ENCODE measurements around the gene APPBP2.
"Not testable (repeated sequence)": the region's sequence is repeated elsewhere in the genome, so short reads cannot be mapped to it uniquely, and the experiment has no call there.

The APPBP2 gene

GRCh38 chr17:60501589-60501988 lies 24.5 kb downstream of the APPBP2 start:
- DNase-seq (ENCODE audit: extremely low spot score, insufficient read length, low read depth) = no peak
- FAIRE-seq = no peak

- no peak for DNase-seq (ENCODE audit: extremely low spot score, insufficient read length, low read depth)
Measured at GRCh38 chr17:60496041-60496440, 30.0 kb downstream of the APPBP2 start.

GRCh38 chr17:60495260-60495659 lies 30.8 kb downstream of the APPBP2 start:
- FAIRE-seq (no peak), DNase-seq (ENCODE audit: extremely low spot score, insufficient read length, low read depth) (no peak)

More at GRCh38 chr17:60496041-60496440, 30.0 kb downstream of the APPBP2 start:
- FAIRE-seq = peak; percentile 18

- FAIRE-seq (no peak), DNase-seq (ENCODE audit: extremely low spot score, insufficient read length, low read depth) (no peak)
Measured at GRCh38 chr17:60493847-60494321, 32.2 kb downstream of the APPBP2 start.

- FAIRE-seq (no peak), DNase-seq (ENCODE audit: extremely low spot score, insufficient read length, low read depth) (no peak)
Measured at GRCh38 chr17:60491771-60492170, 34.3 kb downstream of the APPBP2 start.

- not testable (repeated sequence) for FAIRE-seq
Measured at GRCh38 chr17:60490594-60490993, 35.4 kb downstream of the APPBP2 start.

GRCh38 chr17:60481604-60482003 lies 44.4 kb downstream of the APPBP2 start:
- FAIRE-seq (no peak), DNase-seq (ENCODE audit: extremely low spot score, insufficient read length, low read depth) (no peak)

More at GRCh38 chr17:60490594-60490993, 35.4 kb downstream of the APPBP2 start:
- not testable (repeated sequence) for DNase-seq (ENCODE audit: extremely low spot score, insufficient read length, low read depth)

GRCh38 chr17:60473788-60474187 lies 52.3 kb downstream of the APPBP2 start:
- no peak for FAIRE-seq
- no peak for DNase-seq (ENCODE audit: extremely low spot score, insufficient read length, low read depth)

GRCh38 chr17:60472449-60472848 lies 53.6 kb downstream of the APPBP2 start:
- FAIRE-seq = no peak
- no peak for DNase-seq (ENCODE audit: extremely low spot score, insufficient read length, low read depth)

- FAIRE-seq = no peak
Measured at GRCh38 chr17:60471451-60471850, 54.6 kb downstream of the APPBP2 start.

GRCh38 chr17:60468371-60468770 lies 57.7 kb downstream of the APPBP2 start:
- FAIRE-seq = no peak
- no peak for DNase-seq (ENCODE audit: extremely low spot score, insufficient read length, low read depth)

More at GRCh38 chr17:60471451-60471850, 54.6 kb downstream of the APPBP2 start:
- DNase-seq (ENCODE audit: extremely low spot score, insufficient read length, low read depth) = no peak

GRCh38 chr17:60464343-60464742 lies 61.7 kb downstream of the APPBP2 start:
- DNase-seq (ENCODE audit: extremely low spot score, insufficient read length, low read depth) (no peak), FAIRE-seq (no peak)

GRCh38 chr17:60463157-60463835 lies 62.7 kb downstream of the APPBP2 start:
- DNase-seq (ENCODE audit: extremely low spot score, insufficient read length, low read depth) (no peak), FAIRE-seq (no peak)

GRCh38 chr17:60461584-60461983 lies 64.5 kb downstream of the APPBP2 start:
- FAIRE-seq (no peak), DNase-seq (ENCODE audit: extremely low spot score, insufficient read length, low read depth) (no peak)

GRCh38 chr17:60457148-60457547 lies 68.9 kb downstream of the APPBP2 start:
- FAIRE-seq = no peak
- DNase-seq (ENCODE audit: extremely low spot score, insufficient read length, low read depth) = no peak

- DNase-seq (ENCODE audit: extremely low spot score, insufficient read length, low read depth) (no peak), FAIRE-seq (no peak)
Measured at GRCh38 chr17:60455378-60455777, 70.7 kb downstream of the APPBP2 start.

GRCh38 chr17:60451965-60452364 lies 74.1 kb downstream of the APPBP2 start:
- no peak for FAIRE-seq
- no peak for DNase-seq (ENCODE audit: extremely low spot score, insufficient read length, low read depth)

- DNase-seq (ENCODE audit: extremely low spot score, insufficient read length, low read depth) = no peak
- FAIRE-seq = no peak
Measured at GRCh38 chr17:60451071-60451470, 75.0 kb downstream of the APPBP2 start.

- DNase-seq (ENCODE audit: extremely low spot score, insufficient read length, low read depth) = no peak
- FAIRE-seq = no peak
Measured at GRCh38 chr17:60447375-60447774, 78.7 kb downstream of the APPBP2 start.

- no peak for FAIRE-seq
Measured at GRCh38 chr17:60445144-60445543, 80.9 kb downstream of the APPBP2 start.

GRCh38 chr17:60443713-60444112 lies 82.3 kb downstream of the APPBP2 start:
- no peak for DNase-seq (ENCODE audit: extremely low spot score, insufficient read length, low read depth)
- no peak for FAIRE-seq

More at GRCh38 chr17:60445144-60445543, 80.9 kb downstream of the APPBP2 start:
- no peak for DNase-seq (ENCODE audit: extremely low spot score, insufficient read length, low read depth)

Measured in GM18507 (cell line).